HK-2 (cell line): Measurements from ENCODE around the gene ZNF417.
"Not testable (repeated sequence)": the region's sequence is repeated elsewhere in the genome, so short reads cannot be mapped to it uniquely, and the experiment has no call there.

Experiments used
- DNase-seq: peaks from one replicate; pipeline ENCODE4 v3.0.0-alpha.2; 2018; ENCODE audit not compliant: unreplicated experiment

The ZNF417 gene

GRCh38 chr19:57887195-57887941, 29.0 kb downstream of the ZNF417 start:
- no peak for DNase-seq

GRCh38 chr19:57886046-57886445, 30.3 kb downstream of the ZNF417 start:
- no peak for DNase-seq

GRCh38 chr19:57873883-57874799, 42.3 kb downstream of the ZNF417 start:
- DNase-seq = not testable (repeated sequence)

GRCh38 chr19:57872450-57872849, 43.9 kb downstream of the ZNF417 start:
- no peak for DNase-seq

GRCh38 chr19:57870225-57870624, 46.2 kb downstream of the ZNF417 start:
- no peak for DNase-seq

GRCh38 chr19:57869655-57870054, 46.7 kb downstream of the ZNF417 start:
- DNase-seq = not testable (repeated sequence)

GRCh38 chr19:57867868-57868492, 48.4 kb downstream of the ZNF417 start:
- DNase-seq = no peak
